ENCODE results near the gene GPR132. TPM values are rescaled to one million over a fixed set of nuclear protein-coding genes. Genes with fewer than 3 reads are reported as not detected.

Gene GPR132
- total and polyA plus RNA-seq, 9 of the 15 experiments (the other 6 are each of a cell fraction or from before 2014, with no cell fraction given): 0.01 to 1.1 (median 0.25) TPM; not detected in 1

DNA sequence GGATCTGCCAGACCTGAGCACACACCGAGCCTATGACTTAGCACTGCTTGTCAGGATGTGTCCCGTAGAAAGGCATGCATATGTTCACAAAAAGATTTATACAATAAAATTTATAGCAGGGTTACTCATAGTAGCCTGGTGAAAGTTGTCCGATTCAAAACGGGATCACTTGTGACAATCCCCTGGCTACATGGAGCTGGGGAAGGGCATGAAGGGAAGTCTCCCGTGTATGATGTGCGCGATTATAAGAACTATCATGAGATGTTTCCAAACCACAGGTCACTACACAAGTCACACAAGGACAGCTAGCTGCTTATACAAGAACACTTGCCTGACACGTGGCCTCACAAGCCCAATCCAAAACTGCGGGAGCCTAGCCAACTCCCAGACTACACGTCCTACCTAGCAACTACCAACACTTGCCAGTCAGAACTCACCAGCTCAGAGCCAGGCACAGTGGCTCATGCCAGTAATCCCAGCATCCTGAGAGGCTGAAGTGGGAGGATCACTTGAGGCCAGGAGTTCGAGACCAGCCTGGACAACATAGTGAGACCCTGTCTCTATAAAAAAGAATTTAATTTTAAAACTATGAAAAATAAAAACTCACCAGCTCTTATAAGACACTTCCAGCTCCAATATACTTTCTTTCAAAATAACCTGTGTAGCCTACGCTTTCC is 36.8 kb downstream of the GPR132 start (continued):
- TF ChIP-seq, protein P1, sequence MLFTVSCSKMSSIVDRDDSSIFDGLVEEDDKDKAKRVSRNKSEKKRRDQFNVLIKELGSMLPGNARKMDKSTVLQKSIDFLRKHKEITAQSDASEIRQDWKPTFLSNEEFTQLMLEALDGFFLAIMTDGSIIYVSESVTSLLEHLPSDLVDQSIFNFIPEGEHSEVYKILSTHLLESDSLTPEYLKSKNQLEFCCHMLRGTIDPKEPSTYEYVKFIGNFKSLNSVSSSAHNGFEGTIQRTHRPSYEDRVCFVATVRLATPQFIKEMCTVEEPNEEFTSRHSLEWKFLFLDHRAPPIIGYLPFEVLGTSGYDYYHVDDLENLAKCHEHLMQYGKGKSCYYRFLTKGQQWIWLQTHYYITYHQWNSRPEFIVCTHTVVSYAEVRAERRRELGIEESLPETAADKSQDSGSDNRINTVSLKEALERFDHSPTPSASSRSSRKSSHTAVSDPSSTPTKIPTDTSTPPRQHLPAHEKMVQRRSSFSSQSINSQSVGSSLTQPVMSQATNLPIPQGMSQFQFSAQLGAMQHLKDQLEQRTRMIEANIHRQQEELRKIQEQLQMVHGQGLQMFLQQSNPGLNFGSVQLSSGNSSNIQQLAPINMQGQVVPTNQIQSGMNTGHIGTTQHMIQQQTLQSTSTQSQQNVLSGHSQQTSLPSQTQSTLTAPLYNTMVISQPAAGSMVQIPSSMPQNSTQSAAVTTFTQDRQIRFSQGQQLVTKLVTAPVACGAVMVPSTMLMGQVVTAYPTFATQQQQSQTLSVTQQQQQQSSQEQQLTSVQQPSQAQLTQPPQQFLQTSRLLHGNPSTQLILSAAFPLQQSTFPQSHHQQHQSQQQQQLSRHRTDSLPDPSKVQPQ (CRISPR knock-in tag; IDR thresholded peaks at IDR 0.05; ENCODE audit: borderline replicate concordance): no peak
- TF ChIP-seq, protein P2, sequence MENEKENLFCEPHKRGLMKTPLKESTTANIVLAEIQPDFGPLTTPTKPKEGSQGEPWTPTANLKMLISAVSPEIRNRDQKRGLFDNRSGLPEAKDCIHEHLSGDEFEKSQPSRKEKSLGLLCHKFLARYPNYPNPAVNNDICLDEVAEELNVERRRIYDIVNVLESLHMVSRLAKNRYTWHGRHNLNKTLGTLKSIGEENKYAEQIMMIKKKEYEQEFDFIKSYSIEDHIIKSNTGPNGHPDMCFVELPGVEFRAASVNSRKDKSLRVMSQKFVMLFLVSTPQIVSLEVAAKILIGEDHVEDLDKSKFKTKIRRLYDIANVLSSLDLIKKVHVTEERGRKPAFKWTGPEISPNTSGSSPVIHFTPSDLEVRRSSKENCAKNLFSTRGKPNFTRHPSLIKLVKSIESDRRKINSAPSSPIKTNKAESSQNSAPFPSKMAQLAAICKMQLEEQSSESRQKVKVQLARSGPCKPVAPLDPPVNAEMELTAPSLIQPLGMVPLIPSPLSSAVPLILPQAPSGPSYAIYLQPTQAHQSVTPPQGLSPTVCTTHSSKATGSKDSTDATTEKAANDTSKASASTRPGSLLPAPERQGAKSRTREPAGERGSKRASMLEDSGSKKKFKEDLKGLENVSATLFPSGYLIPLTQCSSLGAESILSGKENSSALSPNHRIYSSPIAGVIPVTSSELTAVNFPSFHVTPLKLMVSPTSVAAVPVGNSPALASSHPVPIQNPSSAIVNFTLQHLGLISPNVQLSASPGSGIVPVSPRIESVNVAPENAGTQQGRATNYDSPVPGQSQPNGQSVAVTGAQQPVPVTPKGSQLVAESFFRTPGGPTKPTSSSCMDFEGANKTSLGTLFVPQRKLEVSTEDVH (IDR thresholded peaks at IDR 0.05; ENCODE audit: low read depth, partially characterized antibody): no peak
- TF ChIP-seq ZNF77 (CRISPR knock-in tag; IDR thresholded peaks at IDR 0.05) (no peak), ZNF232 (CRISPR knock-in tag; IDR thresholded peaks at IDR 0.05) (no peak)
- TF ChIP-seq, protein P3, sequence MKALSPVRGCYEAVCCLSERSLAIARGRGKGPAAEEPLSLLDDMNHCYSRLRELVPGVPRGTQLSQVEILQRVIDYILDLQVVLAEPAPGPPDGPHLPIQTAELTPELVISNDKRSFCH (CRISPR knock-in tag; IDR thresholded peaks at IDR 0.05): no peak
- TF ChIP-seq, protein P3 (tag; IDR thresholded peaks at IDR 0.05): no peak
- TF ChIP-seq, protein P4, sequence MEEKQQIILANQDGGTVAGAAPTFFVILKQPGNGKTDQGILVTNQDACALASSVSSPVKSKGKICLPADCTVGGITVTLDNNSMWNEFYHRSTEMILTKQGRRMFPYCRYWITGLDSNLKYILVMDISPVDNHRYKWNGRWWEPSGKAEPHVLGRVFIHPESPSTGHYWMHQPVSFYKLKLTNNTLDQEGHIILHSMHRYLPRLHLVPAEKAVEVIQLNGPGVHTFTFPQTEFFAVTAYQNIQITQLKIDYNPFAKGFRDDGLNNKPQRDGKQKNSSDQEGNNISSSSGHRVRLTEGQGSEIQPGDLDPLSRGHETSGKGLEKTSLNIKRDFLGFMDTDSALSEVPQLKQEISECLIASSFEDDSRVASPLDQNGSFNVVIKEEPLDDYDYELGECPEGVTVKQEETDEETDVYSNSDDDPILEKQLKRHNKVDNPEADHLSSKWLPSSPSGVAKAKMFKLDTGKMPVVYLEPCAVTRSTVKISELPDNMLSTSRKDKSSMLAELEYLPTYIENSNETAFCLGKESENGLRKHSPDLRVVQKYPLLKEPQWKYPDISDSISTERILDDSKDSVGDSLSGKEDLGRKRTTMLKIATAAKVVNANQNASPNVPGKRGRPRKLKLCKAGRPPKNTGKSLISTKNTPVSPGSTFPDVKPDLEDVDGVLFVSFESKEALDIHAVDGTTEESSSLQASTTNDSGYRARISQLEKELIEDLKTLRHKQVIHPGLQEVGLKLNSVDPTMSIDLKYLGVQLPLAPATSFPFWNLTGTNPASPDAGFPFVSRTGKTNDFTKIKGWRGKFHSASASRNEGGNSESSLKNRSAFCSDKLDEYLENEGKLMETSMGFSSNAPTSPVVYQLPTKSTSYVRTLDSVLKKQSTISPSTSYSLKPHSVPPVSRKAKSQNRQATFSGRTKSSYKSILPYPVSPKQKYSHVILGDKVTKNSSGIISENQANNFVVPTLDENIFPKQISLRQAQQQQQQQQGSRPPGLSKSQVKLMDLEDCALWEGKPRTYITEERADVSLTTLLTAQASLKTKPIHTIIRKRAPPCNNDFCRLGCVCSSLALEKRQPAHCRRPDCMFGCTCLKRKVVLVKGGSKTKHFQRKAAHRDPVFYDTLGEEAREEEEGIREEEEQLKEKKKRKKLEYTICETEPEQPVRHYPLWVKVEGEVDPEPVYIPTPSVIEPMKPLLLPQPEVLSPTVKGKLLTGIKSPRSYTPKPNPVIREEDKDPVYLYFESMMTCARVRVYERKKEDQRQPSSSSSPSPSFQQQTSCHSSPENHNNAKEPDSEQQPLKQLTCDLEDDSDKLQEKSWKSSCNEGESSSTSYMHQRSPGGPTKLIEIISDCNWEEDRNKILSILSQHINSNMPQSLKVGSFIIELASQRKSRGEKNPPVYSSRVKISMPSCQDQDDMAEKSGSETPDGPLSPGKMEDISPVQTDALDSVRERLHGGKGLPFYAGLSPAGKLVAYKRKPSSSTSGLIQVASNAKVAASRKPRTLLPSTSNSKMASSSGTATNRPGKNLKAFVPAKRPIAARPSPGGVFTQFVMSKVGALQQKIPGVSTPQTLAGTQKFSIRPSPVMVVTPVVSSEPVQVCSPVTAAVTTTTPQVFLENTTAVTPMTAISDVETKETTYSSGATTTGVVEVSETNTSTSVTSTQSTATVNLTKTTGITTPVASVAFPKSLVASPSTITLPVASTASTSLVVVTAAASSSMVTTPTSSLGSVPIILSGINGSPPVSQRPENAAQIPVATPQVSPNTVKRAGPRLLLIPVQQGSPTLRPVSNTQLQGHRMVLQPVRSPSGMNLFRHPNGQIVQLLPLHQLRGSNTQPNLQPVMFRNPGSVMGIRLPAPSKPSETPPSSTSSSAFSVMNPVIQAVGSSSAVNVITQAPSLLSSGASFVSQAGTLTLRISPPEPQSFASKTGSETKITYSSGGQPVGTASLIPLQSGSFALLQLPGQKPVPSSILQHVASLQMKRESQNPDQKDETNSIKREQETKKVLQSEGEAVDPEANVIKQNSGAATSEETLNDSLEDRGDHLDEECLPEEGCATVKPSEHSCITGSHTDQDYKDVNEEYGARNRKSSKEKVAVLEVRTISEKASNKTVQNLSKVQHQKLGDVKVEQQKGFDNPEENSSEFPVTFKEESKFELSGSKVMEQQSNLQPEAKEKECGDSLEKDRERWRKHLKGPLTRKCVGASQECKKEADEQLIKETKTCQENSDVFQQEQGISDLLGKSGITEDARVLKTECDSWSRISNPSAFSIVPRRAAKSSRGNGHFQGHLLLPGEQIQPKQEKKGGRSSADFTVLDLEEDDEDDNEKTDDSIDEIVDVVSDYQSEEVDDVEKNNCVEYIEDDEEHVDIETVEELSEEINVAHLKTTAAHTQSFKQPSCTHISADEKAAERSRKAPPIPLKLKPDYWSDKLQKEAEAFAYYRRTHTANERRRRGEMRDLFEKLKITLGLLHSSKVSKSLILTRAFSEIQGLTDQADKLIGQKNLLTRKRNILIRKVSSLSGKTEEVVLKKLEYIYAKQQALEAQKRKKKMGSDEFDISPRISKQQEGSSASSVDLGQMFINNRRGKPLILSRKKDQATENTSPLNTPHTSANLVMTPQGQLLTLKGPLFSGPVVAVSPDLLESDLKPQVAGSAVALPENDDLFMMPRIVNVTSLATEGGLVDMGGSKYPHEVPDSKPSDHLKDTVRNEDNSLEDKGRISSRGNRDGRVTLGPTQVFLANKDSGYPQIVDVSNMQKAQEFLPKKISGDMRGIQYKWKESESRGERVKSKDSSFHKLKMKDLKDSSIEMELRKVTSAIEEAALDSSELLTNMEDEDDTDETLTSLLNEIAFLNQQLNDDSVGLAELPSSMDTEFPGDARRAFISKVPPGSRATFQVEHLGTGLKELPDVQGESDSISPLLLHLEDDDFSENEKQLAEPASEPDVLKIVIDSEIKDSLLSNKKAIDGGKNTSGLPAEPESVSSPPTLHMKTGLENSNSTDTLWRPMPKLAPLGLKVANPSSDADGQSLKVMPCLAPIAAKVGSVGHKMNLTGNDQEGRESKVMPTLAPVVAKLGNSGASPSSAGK (IDR thresholded peaks at IDR 0.05): peak; percentile 22; the same call in 1 of the 2 replicates

Data from K562 (cell line).